GM21619 (cell line): ENCODE data around the gene GPC6.

Source experiments
- ATAC-seq: cut with Tn5 transposase; IDR thresholded peaks from one replicate; pipeline ENCODE4 v1.9.1; 2021; ENCODE audit not compliant: unreplicated experiment

GPC6 gene

GRCh38 chr13:93956426-93956825 is 729.8 kb downstream of the GPC6 start:
- ATAC-seq: no peak

GRCh38 chr13:93957371-93957770 is 730.8 kb downstream of the GPC6 start:
- no peak for ATAC-seq

- no peak for ATAC-seq
These were observed 733.4 kb downstream of the GPC6 start for GRCh38 chr13:93959796-93960533.

GRCh38 chr13:93963266-93964145 is 736.9 kb downstream of the GPC6 start:
- no peak for ATAC-seq

GRCh38 chr13:93964146-93964512 is 737.5 kb downstream of the GPC6 start:
- no peak for ATAC-seq

- no peak for ATAC-seq
These were observed 739.0 kb downstream of the GPC6 start for GRCh38 chr13:93965587-93965986.

GRCh38 chr13:93966267-93966936 is 739.8 kb downstream of the GPC6 start:
- ATAC-seq: no peak

GRCh38 chr13:93967286-93967685 is 740.7 kb downstream of the GPC6 start:
- ATAC-seq: no peak

GRCh38 chr13:93975242-93975641 is 748.6 kb downstream of the GPC6 start:
- ATAC-seq: no peak

GRCh38 chr13:93976528-93976927 is 749.9 kb downstream of the GPC6 start:
- no peak for ATAC-seq

GRCh38 chr13:93977986-93978385 is 751.4 kb downstream of the GPC6 start:
- ATAC-seq: no peak

GRCh38 chr13:93981426-93981977 is 754.9 kb downstream of the GPC6 start:
- ATAC-seq: no peak

- no peak for ATAC-seq
These were observed 755.7 kb downstream of the GPC6 start for GRCh38 chr13:93982179-93982918.

- ATAC-seq: no peak
These were observed 757.4 kb downstream of the GPC6 start for GRCh38 chr13:93984052-93984451.

GRCh38 chr13:93984876-93985275 is 758.3 kb downstream of the GPC6 start:
- ATAC-seq: no peak

- ATAC-seq: no peak
These were observed 760.9 kb downstream of the GPC6 start for GRCh38 chr13:93987458-93987857.

- no peak for ATAC-seq
These were observed 765.0 kb downstream of the GPC6 start for GRCh38 chr13:93991569-93991968.

- ATAC-seq: no peak
These were observed 769.9 kb downstream of the GPC6 start for GRCh38 chr13:93996481-93996880.

- no peak for ATAC-seq
These were observed 779.7 kb downstream of the GPC6 start for GRCh38 chr13:94006296-94006695.

- no peak for ATAC-seq
These were observed 780.5 kb downstream of the GPC6 start for GRCh38 chr13:94007072-94007471.

GRCh38 chr13:94009701-94010100 is 783.1 kb downstream of the GPC6 start:
- ATAC-seq: no peak
